Measurements from ENCODE around the gene HACD1. TPM values are rescaled to one million over a fixed set of nuclear protein-coding genes. Genes with fewer than 3 reads are reported as not detected.

The HACD1 gene
- total and polyA plus RNA-seq, 8 donors, result 11.5 to 142 (median 24.7) TPM

- no peak overlapping the region for H3K27ac ChIP-seq
- no peak overlapping the region for H3K4me3 ChIP-seq
- no peak for TF ChIP-seq CTCF (IDR thresholded peaks at IDR 0.05)
- no peak for TF ChIP-seq POLR2A (IDR thresholded peaks at IDR 0.05)
- no peak for TF ChIP-seq POLR2AphosphoS5 (IDR thresholded peaks at IDR 0.05)
- H3K27me3 ChIP-seq, result no peaks in the 10 kb centered on the region
- intact Hi-C loops (cut with DNase I; ENCODE audit: low total_unique reads), result no loop called here
- WGBS, 5 donors, result 46 to 83% (median 65%) methylated on average over 1 of the region's 1 CpG
- H3K36me3 ChIP-seq, result peaks cover 4 to 20% (median 18%) of the 10 kb centered on the region in 4 donors
- no peak for DNase-seq
- H3K4me1 ChIP-seq, result peaks cover 0 to 36% (median 19%) of the 10 kb centered on the region in 4 donors
- no peaks in the 10 kb centered on the region for H3K9me3 ChIP-seq
Observed at GRCh38 chr10:17657103-17657500, 39.9 kb upstream of the HACD1 start.

- H3K36me3 ChIP-seq, result peaks cover 0 to 8% (median 4%) of the 10 kb centered on the region in 4 donors
- intact Hi-C loops (cut with DNase I; ENCODE audit: low total_unique reads), result no loop called here
- 83 to 87% (median 86%) methylated on average over 5 of the region's 5 CpGs for WGBS, 5 donors
- no peaks in the 10 kb centered on the region for H3K9me3 ChIP-seq
- H3K27me3 ChIP-seq, result no peaks in the 10 kb centered on the region
- H3K4me3 ChIP-seq, result no peak overlapping the region
- peaks cover 0 to 48% (median 25%) of the 10 kb centered on the region in 4 donors for H3K4me1 ChIP-seq
- no peak overlapping the region for H3K27ac ChIP-seq
- TF ChIP-seq POLR2AphosphoS5 (IDR thresholded peaks at IDR 0.05), result no peak
- no peak for TF ChIP-seq CTCF (IDR thresholded peaks at IDR 0.05)
- no peak for TF ChIP-seq POLR2A (IDR thresholded peaks at IDR 0.05)
- no peak for TF ChIP-seq EP300 (IDR thresholded peaks at IDR 0.05)
- no peak for DNase-seq
Observed at GRCh38 chr10:17655567-17656146, 38.5 kb upstream of the HACD1 start.

- 90 to 99% (median 96%) methylated on average over 3 of the region's 3 CpGs for WGBS, 5 donors
- no peaks in the 10 kb centered on the region for H3K9me3 ChIP-seq
- TF ChIP-seq EP300 (IDR thresholded peaks at IDR 0.05) (no peak), CTCF (IDR thresholded peaks at IDR 0.05) (no peak), POLR2AphosphoS5 (IDR thresholded peaks at IDR 0.05) (no peak), POLR2A (IDR thresholded peaks at IDR 0.05) (no peak)
Observed at GRCh38 chr10:17655009-17655408, 37.8 kb upstream of the HACD1 start.

GRCh38 chr10:17652585-17652984 lies 35.4 kb upstream of the HACD1 start:
- TF ChIP-seq POLR2AphosphoS5 (IDR thresholded peaks at IDR 0.05) (no peak), CTCF (IDR thresholded peaks at IDR 0.05) (no peak), POLR2A (IDR thresholded peaks at IDR 0.05) (no peak), EP300 (IDR thresholded peaks at IDR 0.05) (no peak)
- Histone ChIP-seq H3K36me3 (peaks cover 0 to 4% (median 0%) of the 10 kb centered on the region in 4 donors), H3K4me3 (no peak overlapping the region), H3K9me3 (no peaks in the 10 kb centered on the region), H3K27ac (no peak overlapping the region), H3K4me1 (peaks cover 4 to 66% (median 34%) of the 10 kb centered on the region in 4 donors), H3K27me3 (no peaks in the 10 kb centered on the region)
- no peak for DNase-seq
- intact Hi-C loops (cut with DNase I; ENCODE audit: low total_unique reads), result no loop called here

More at GRCh38 chr10:17655009-17655408, 37.8 kb upstream of the HACD1 start:
- Histone ChIP-seq H3K4me3 (no peak overlapping the region), H3K36me3 (peaks cover 0 to 4% (median 0%) of the 10 kb centered on the region in 4 donors), H3K27ac (no peak overlapping the region), H3K27me3 (no peaks in the 10 kb centered on the region), H3K4me1 (peaks cover 0 to 54% (median 25%) of the 10 kb centered on the region in 4 donors)
- DNase-seq, result no peak
- intact Hi-C loops (cut with DNase I; ENCODE audit: low total_unique reads), result no loop called here
